Globus pallidus (tissue), 1 donor: ENCODE measurements around the gene ADD1.

ENCODE experiments used
- DNase-seq: peaks from one replicate; pipeline ENCODE4 v3.0.0-alpha.2; 2015; ENCODE audit warnings: low spot score

ADD1 gene

GRCh38 chr4:2859514-2859913, 15.9 kb downstream of the ADD1 start:
- DNase-seq, result no peak

DNA sequence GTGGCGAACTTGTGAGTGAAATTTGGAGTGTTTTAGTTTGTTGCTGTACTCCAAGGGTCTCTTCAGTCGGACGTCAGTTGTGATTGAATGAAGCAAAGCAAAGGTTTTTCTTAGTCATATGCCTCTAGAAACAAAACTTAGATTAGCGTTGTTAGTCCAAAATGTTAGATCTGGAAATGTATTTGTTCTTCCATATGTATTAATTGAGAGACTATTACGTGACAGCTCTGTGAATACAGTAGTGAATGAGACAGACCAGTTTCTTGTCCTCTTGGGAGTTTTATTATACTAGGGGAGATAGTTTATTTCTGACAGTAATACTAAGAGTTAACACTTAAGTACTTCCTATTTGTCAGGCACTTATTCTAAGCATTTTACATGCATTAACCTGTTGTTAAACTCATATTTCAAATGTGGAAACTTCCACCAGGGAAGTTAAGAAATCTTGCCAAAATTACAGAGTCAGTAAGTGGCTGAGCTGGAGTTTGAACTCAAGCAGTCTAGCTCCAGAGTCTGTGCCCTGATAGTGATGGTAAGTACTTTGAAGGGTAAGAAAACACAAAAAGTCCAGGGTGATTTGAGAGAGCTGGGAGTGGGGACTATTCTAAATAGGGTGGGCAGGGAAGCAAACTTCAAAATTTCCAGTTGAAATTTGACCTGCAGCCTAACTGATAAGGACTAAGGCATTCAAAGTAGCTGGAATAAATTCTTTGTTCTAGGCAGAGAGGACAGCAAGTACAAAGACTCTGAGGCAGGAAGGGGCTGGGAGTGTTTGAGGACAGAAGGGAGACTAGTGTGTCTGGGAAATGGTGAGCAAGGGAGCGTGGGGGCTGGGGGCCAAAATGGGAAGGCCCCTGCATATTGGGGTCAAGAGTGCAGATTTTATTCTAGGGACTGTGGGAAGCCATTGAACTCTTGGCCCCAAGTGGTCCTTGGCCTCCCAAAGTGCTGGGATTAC, 17.0 kb downstream of the ADD1 start:
- no peak for DNase-seq

- no peak for DNase-seq
These were observed 18.2 kb downstream of the ADD1 start for GRCh38 chr4:2861631-2862436.

GRCh38 chr4:2862528-2862927, 18.9 kb downstream of the ADD1 start:
- no peak for DNase-seq

DNA sequence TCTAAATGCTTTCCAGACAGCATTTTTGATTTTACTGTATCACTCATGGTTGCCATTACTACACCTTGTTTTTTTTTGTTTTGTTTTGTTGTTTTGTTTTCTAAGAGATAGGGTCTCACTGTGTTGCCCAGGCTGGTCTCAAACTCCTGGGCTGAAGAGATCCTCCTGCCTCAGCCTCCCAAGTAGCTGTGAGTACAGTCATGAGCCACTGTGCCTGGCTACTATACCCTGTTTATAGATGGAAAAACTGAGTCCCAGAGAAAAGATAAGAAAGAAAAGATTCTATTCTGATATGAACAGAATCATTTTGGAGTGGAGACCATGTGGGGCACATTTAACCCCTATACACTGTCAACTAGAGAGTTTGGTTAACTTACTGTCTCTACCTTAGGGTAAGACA, 20.0 kb downstream of the ADD1 start:
- DNase-seq, result no peak

DNA sequence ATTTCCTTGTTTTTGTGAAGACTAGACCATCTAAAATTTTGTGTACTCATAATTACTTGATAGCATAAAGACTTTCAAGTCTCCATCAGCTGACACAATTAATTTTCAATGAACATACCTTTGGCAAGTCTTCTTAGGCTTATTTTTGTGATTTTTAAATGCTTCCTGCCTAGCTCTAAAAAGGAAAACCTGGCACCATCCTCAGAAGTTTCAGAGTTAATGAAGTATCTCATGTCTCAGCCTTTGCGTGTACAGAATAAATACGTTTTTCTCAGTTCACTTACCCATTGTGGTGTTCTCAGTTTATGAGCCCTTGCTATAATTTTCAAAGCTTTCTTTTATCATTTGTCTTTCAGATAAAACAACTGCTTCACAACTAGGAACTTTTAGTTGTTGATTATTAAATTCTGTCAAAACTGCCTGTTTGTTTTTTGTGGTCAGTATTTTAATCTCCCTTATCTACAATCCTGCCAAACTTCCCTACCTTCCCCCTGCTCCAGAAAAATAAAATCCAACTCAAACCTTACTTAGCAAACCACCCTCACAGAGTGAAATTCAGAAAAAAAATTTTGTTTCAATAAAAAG, 21.6 kb downstream of the ADD1 start:
- DNase-seq, result no peak

DNA sequence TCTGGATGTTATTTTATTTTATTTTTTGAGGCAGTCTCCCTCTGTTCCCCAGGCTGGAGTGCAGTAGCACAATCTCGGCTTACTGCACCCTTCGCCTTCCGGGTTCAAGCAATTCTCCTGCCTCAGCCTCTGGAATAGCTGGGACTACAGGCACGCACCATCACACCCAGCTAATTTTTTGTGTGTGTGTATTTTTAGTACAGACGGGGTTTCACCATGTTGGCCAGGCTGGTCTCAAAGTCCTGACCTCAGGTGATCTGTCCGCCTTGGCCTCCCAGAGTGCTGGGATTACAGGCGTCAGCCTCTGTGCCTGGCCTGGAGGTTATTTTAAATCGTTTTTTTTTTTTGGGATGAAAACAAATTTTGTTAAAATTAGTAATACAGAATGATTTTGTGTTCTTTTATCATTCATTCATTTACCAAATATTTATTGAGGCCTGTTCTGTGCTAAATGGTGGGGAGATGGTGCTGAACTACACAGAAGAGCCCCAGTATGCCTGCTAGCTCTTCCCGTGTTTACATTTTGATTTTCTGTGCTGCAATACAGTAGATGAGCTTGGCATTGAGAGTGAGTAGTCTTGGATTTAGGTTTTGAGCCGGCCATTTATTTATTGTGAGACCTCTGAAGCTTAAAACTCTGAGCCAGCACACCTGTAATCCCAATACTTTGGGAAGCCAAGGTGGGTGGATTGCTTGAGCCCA, 22.7 kb downstream of the ADD1 start:
- DNase-seq, result no peak

GRCh38 chr4:2866891-2867290, 23.2 kb downstream of the ADD1 start:
- no peak for DNase-seq

GRCh38 chr4:2867758-2868491, 24.3 kb downstream of the ADD1 start:
- DNase-seq, result no peak

DNA sequence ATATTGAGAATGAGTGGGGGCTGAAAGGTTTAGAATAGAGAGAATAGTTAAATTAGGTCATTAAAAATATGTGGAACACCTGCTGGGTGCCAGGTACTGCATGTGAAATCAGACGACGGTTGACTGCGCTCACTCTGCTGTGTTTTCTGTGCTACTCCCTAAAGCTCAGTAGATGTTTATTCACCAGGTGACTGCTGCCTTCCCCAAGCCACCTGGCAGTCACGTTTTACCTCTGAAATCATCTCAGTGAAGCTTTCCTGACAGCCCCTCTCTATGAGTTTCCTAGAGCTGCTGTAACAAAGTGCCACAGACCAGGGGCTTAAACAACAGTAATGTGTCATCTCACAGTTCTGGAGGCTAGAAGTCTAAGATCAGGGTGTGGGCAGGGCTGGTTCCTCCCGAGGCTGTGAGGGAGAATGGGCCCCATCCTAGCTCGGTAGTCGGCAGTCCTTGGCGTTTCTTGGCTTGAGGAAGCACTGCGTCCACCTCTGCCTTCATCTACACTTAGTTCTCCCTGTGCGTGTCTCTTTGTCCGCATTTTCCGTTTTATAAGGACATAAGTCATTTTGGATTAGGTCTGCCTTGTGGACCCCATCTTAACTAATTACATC, 25.3 kb downstream of the ADD1 start:
- no peak for DNase-seq

- no peak for DNase-seq
These were observed 26.0 kb downstream of the ADD1 start for GRCh38 chr4:2869659-2870058.

DNA sequence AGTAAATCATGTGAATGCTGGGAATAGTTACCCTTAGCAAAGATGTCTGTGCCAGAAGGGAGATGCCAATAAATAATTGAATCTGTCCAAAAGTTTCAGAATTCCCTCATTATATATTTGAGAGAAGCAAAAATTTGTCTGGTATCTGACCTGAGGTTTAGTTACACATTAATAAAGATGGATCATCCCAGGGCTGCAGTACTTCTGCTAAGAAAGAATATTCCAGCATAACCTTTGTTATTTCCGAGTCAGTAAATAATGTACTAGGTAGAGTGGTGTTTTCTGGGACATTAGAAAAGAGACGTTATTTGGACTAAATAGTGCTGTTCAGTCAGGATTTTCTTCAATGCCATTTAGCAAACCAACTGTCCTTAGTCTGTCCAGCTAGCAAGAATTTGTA, 26.4 kb downstream of the ADD1 start:
- no peak for DNase-seq

DNA sequence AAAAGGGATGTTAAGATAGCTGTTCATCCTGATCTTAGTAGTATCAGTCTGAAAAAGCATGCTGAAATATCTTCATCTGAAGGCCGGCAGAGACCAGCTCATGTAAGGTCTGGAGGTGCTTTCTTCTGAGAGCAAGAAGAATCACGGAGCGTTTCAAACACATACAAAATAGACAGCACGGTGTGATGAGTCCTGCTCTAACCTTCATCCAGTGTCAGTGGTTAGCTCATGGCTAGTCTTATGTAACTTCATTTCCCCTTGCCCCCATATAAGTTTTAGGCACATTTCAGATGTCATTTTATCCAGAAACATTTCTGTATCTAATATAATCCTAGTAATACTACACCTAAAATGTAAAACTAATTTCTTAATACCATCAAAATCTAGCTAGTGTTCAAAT, 27.8 kb downstream of the ADD1 start:
- DNase-seq, result no peak

- DNase-seq, result no peak
These were observed 28.3 kb downstream of the ADD1 start for GRCh38 chr4:2871911-2872310.

DNA sequence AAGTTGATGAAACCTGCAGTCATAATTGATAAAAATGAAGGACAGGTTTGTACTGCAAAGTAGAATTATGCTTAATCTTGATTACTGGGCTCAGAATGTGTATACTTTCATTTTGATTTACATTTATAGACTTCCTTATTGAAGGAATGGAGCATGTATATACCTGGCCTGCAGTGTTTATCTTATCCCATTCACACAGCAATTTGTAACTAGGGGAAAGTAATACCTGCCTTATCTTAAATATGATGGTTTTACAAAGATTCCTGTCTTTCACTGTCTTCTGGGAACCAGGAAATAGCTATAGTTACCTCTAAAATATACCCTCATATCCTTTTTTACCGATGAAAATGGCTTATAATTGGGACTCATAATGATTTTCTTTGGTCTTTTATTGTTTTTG, 29.7 kb downstream of the ADD1 start:
- no peak for DNase-seq

DNA sequence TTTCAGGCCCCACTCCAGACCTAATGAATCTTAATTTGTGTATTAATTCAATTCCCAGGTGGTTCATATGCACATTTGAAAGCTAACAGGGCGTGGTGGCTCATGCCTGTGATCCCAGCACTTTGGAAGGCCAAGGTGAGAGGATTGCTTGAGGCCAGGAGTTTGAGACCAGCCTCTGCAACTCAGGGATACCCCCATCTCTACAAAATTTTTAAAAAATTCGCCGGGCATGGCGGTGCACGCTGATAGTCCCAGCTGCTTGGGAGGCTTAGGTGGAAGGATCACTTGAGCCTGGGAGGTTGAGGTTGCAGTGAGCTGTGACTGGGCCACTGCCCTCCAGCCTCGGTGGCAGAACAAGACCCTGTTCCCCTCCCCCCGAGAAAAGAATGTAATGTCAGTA, 31.2 kb downstream of the ADD1 start:
- DNase-seq, result no peak

GRCh38 chr4:2875556-2875955, 31.9 kb downstream of the ADD1 start:
- DNase-seq, result peak; percentile 86

GRCh38 chr4:2878346-2878745, 34.7 kb downstream of the ADD1 start:
- DNase-seq, result no peak

- no peak for DNase-seq
These were observed 35.4 kb downstream of the ADD1 start for GRCh38 chr4:2879026-2879425.

GRCh38 chr4:2881431-2881830, 37.8 kb downstream of the ADD1 start:
- no peak for DNase-seq

DNA sequence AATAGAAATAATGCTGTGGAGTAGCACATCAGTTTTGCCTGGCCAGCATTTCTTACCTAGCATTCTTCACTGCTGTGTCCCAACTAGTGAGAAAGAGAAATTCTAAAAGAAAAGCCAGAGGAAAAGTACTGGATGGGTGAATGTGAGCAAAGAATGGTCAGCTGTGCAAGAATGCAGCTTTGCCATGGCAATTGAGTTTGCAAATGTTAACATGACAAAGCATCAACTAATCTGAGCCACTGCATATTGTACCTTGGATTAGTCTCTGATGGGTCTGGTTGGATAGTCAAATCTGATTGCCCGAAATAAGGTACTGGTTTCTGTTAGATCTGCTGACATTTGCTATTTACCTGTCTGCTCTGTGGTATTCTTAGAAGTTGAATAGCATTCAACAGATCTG, 38.7 kb downstream of the ADD1 start:
- DNase-seq, result no peak
